Epidermal melanocyte (primary cell): Measurements from ENCODE around the gene SGPP1.
"Not testable (repeated sequence)": the region's sequence is repeated elsewhere in the genome, so short reads cannot be mapped to it uniquely, and the experiment has no call there.

Source experiments
- DNase-seq: peaks from one replicate; pipeline ENCODE4 v3.0.0; 2011; ENCODE audit warnings: low spot score; ENCODE audit not compliant: insufficient read length

SGPP1 gene

GRCh38 chr14:63727736-63728728 lies at the start of gene SGPP1:
Gene SGPP1 (minus strand): TSS chr14:63728065. CDS start chr14:63727944, 121 bp downstream.
- DNase-seq: peak; percentile 83

GRCh38 chr14:63777024-63777423 lies 49.2 kb upstream of the SGPP1 start:
- DNase-seq: no peak

- no peak for DNase-seq
Observed at GRCh38 chr14:63773504-63773903, 45.6 kb upstream of the SGPP1 start.

- no peak for DNase-seq
Observed at GRCh38 chr14:63770187-63770807, 42.4 kb upstream of the SGPP1 start.

GRCh38 chr14:63766611-63767010 lies 38.7 kb upstream of the SGPP1 start:
- DNase-seq: no peak

- DNase-seq: no peak
Observed at GRCh38 chr14:63764620-63765139, 36.8 kb upstream of the SGPP1 start.

GRCh38 chr14:63764103-63764502 lies 36.2 kb upstream of the SGPP1 start:
- DNase-seq: no peak

- DNase-seq: no peak
Observed at GRCh38 chr14:63761351-63762117, 33.7 kb upstream of the SGPP1 start.

GRCh38 chr14:63760014-63760413 lies 32.1 kb upstream of the SGPP1 start:
- DNase-seq: no peak

GRCh38 chr14:63759456-63759855 lies 31.6 kb upstream of the SGPP1 start:
- DNase-seq: no peak

GRCh38 chr14:63757211-63757610 lies 29.3 kb upstream of the SGPP1 start:
- no peak for DNase-seq

- no peak for DNase-seq
Observed at GRCh38 chr14:63752449-63753169, 24.7 kb upstream of the SGPP1 start.

GRCh38 chr14:63751076-63751475 lies 23.2 kb upstream of the SGPP1 start:
- DNase-seq: not testable (repeated sequence)

GRCh38 chr14:63747846-63748245 lies 20.0 kb upstream of the SGPP1 start:
- no peak for DNase-seq

GRCh38 chr14:63745858-63746425 lies 18.1 kb upstream of the SGPP1 start:
- no peak for DNase-seq

GRCh38 chr14:63745272-63745671 lies 17.4 kb upstream of the SGPP1 start:
- no peak for DNase-seq

GRCh38 chr14:63737582-63738006 lies 9.7 kb upstream of the SGPP1 start:
- no peak for DNase-seq

GRCh38 chr14:63735720-63736119 lies 7.9 kb upstream of the SGPP1 start:
- DNase-seq: no peak

GRCh38 chr14:63730659-63731058 lies 2.8 kb upstream of the SGPP1 start:
- DNase-seq: no peak

GRCh38 chr14:63727231-63727735 lies 582 bp downstream of the SGPP1 start:
- DNase-seq: no peak
